Measurements from ENCODE around the gene ARNT2. TPM values are rescaled to one million over a fixed set of nuclear protein-coding genes. Genes with fewer than 3 reads are reported as not detected.

The ARNT2 gene
- total and polyA plus RNA-seq, 2 experiments from 2014 or later = 4.6 to 11.6 TPM

DNA sequence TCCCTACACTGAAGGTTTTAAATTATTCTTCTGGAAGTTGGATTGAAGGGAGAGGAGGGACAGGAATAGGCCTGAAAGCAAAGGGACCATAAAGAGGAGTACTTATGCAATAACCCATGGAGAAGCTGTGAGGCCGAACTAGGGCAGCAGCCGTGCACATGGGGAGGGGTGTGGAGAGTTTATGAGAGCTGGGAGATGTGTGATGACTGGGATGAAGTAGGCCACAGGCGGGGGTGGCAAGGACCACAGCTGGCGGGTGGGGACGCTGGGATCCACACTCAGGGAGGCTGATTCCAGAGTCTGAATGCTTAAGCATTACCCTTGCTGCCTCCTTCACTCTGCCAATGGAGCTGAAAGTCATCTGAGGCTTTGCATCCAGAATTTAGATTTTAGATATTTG is 123.8 kb downstream of the ARNT2 start:
- no peak overlapping the region for H3K27ac Mint-ChIP-seq
- no peaks in the 10 kb centered on the region for H3K4me1 ChIP-seq (ENCODE audit: insufficient read depth)
- no peaks in the 10 kb centered on the region for H3K79me2 ChIP-seq (replicated peaks; ENCODE audit: insufficient read depth)
- no peaks in the 10 kb centered on the region for H3K36me3 ChIP-seq (ENCODE audit: insufficient read depth)
- no peaks in the 10 kb centered on the region for H3K27me3 Mint-ChIP-seq (ENCODE audit: insufficient read depth, low read depth, poor library complexity)
- no peaks in the 10 kb centered on the region for H3F3A ChIP-seq (replicated peaks; ENCODE audit: low read depth)
- H3K36me3 Mint-ChIP-seq (ENCODE audit: low read depth) = peaks cover 4% of the 10 kb centered on the region
- no peak for DNase-seq (ENCODE audit: low spot score)
- H2AFZ ChIP-seq = no peak overlapping the region
- ATAC-seq = no peak
- no peak overlapping the region for H3K27ac ChIP-seq (ENCODE audit: low read depth)
- H3K27me3 ChIP-seq (ENCODE audit: insufficient read depth) = no peaks in the 10 kb centered on the region
- H4K20me1 ChIP-seq (replicated peaks; ENCODE audit: insufficient read depth) = no peaks in the 10 kb centered on the region
- H3K4me3 ChIP-seq = no peak overlapping the region
- no peak overlapping the region for H3K4me3 Mint-ChIP-seq
- no peaks in the 10 kb centered on the region; the same call in 2 of the 3 replicates for H3K4me1 Mint-ChIP-seq
- TF ChIP-seq ZNF114 (CRISPR knock-in tag; IDR thresholded peaks at IDR 0.05) (no peak), ZNF331 (CRISPR knock-in tag; IDR thresholded peaks at IDR 0.05; ENCODE audit: low read depth) (no peak), STAT1 (IDR thresholded peaks at IDR 0.05; ENCODE audit: unreplicated experiment) (no peak), NANOG (IDR thresholded peaks at IDR 0.05; ENCODE audit: borderline replicate concordance) (no peak), CREB1 (CRISPR knock-in tag; IDR thresholded peaks at IDR 0.05; ENCODE audit: low read depth) (no peak), EZH2 (IDR thresholded peaks at IDR 0.05; ENCODE audit: low read depth, unreplicated experiment) (no peak)
- TF ChIP-seq, protein P1, sequence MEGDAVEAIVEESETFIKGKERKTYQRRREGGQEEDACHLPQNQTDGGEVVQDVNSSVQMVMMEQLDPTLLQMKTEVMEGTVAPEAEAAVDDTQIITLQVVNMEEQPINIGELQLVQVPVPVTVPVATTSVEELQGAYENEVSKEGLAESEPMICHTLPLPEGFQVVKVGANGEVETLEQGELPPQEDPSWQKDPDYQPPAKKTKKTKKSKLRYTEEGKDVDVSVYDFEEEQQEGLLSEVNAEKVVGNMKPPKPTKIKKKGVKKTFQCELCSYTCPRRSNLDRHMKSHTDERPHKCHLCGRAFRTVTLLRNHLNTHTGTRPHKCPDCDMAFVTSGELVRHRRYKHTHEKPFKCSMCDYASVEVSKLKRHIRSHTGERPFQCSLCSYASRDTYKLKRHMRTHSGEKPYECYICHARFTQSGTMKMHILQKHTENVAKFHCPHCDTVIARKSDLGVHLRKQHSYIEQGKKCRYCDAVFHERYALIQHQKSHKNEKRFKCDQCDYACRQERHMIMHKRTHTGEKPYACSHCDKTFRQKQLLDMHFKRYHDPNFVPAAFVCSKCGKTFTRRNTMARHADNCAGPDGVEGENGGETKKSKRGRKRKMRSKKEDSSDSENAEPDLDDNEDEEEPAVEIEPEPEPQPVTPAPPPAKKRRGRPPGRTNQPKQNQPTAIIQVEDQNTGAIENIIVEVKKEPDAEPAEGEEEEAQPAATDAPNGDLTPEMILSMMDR (conservative IDR thresholded peaks at IDR 0.05; ENCODE audit: low read depth in 2 of 2) = no peak
- TF ChIP-seq, protein P2, sequence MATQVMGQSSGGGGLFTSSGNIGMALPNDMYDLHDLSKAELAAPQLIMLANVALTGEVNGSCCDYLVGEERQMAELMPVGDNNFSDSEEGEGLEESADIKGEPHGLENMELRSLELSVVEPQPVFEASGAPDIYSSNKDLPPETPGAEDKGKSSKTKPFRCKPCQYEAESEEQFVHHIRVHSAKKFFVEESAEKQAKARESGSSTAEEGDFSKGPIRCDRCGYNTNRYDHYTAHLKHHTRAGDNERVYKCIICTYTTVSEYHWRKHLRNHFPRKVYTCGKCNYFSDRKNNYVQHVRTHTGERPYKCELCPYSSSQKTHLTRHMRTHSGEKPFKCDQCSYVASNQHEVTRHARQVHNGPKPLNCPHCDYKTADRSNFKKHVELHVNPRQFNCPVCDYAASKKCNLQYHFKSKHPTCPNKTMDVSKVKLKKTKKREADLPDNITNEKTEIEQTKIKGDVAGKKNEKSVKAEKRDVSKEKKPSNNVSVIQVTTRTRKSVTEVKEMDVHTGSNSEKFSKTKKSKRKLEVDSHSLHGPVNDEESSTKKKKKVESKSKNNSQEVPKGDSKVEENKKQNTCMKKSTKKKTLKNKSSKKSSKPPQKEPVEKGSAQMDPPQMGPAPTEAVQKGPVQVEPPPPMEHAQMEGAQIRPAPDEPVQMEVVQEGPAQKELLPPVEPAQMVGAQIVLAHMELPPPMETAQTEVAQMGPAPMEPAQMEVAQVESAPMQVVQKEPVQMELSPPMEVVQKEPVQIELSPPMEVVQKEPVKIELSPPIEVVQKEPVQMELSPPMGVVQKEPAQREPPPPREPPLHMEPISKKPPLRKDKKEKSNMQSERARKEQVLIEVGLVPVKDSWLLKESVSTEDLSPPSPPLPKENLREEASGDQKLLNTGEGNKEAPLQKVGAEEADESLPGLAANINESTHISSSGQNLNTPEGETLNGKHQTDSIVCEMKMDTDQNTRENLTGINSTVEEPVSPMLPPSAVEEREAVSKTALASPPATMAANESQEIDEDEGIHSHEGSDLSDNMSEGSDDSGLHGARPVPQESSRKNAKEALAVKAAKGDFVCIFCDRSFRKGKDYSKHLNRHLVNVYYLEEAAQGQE (IDR thresholded peaks at IDR 0.05; ENCODE audit: unreplicated experiment) = no peak
- TF ChIP-seq, protein P3, sequence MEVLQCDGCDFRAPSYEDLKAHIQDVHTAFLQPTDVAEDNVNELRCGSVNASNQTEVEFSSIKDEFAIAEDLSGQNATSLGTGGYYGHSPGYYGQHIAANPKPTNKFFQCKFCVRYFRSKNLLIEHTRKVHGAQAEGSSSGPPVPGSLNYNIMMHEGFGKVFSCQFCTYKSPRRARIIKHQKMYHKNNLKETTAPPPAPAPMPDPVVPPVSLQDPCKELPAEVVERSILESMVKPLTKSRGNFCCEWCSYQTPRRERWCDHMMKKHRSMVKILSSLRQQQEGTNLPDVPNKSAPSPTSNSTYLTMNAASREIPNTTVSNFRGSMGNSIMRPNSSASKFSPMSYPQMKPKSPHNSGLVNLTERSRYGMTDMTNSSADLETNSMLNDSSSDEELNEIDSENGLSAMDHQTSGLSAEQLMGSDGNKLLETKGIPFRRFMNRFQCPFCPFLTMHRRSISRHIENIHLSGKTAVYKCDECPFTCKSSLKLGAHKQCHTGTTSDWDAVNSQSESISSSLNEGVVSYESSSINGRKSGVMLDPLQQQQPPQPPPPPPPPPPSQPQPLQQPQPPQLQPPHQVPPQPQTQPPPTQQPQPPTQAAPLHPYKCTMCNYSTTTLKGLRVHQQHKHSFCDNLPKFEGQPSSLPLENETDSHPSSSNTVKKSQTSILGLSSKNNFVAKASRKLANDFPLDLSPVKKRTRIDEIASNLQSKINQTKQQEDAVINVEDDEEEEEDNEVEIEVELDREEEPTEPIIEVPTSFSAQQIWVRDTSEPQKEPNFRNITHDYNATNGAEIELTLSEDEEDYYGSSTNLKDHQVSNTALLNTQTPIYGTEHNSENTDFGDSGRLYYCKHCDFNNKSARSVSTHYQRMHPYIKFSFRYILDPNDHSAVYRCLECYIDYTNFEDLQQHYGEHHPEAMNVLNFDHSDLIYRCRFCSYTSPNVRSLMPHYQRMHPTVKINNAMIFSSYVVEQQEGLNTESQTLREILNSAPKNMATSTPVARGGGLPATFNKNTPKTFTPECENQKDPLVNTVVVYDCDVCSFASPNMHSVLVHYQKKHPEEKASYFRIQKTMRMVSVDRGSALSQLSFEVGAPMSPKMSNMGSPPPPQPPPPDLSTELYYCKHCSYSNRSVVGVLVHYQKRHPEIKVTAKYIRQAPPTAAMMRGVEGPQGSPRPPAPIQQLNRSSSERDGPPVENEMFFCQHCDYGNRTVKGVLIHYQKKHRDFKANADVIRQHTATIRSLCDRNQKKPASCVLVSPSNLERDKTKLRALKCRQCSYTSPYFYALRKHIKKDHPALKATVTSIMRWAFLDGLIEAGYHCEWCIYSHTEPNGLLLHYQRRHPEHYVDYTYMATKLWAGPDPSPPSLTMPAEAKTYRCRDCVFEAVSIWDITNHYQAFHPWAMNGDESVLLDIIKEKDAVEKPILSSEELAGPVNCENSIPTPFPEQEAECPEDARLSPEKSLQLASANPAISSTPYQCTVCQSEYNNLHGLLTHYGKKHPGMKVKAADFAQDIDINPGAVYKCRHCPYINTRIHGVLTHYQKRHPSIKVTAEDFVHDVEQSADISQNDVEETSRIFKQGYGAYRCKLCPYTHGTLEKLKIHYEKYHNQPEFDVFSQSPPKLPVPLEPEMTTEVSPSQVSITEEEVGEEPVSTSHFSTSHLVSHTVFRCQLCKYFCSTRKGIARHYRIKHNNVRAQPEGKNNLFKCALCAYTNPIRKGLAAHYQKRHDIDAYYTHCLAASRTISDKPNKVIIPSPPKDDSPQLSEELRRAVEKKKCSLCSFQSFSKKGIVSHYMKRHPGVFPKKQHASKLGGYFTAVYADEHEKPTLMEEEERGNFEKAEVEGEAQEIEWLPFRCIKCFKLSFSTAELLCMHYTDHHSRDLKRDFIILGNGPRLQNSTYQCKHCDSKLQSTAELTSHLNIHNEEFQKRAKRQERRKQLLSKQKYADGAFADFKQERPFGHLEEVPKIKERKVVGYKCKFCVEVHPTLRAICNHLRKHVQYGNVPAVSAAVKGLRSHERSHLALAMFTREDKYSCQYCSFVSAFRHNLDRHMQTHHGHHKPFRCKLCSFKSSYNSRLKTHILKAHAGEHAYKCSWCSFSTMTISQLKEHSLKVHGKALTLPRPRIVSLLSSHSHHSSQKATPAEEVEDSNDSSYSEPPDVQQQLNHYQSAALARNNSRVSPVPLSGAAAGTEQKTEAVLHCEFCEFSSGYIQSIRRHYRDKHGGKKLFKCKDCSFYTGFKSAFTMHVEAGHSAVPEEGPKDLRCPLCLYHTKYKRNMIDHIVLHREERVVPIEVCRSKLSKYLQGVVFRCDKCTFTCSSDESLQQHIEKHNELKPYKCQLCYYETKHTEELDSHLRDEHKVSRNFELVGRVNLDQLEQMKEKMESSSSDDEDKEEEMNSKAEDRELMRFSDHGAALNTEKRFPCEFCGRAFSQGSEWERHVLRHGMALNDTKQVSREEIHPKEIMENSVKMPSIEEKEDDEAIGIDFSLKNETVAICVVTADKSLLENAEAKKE (CRISPR knock-in tag; IDR thresholded peaks at IDR 0.05) = no peak
- TF ChIP-seq, protein P4, sequence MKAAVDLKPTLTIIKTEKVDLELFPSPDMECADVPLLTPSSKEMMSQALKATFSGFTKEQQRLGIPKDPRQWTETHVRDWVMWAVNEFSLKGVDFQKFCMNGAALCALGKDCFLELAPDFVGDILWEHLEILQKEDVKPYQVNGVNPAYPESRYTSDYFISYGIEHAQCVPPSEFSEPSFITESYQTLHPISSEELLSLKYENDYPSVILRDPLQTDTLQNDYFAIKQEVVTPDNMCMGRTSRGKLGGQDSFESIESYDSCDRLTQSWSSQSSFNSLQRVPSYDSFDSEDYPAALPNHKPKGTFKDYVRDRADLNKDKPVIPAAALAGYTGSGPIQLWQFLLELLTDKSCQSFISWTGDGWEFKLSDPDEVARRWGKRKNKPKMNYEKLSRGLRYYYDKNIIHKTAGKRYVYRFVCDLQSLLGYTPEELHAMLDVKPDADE (IDR thresholded peaks at IDR 0.05) = no peak
- no peak overlapping the region for H3K4me2 ChIP-seq
- peaks cover 3% of the 10 kb centered on the region; the same call in 1 of the 2 replicates for H3K9me2 ChIP-seq (ENCODE audit: insufficient read depth)
- H3K9me3 Mint-ChIP-seq = peaks cover 4% of the 10 kb centered on the region; the same call in 2 of the 3 replicates
